A172 (cell line): ENCODE data around the gene KIF6. TPM values are rescaled to one million over a fixed set of nuclear protein-coding genes. Genes with fewer than 3 reads are reported as not detected.
"Not testable (repeated sequence)": the region's sequence is repeated elsewhere in the genome, so short reads cannot be mapped to it uniquely, and the experiment has no call there.

ENCODE experiments used
- DNase-seq: peaks from one replicate; pipeline ENCODE4 v3.0.0-alpha.2; 2015; ENCODE audit warnings: low spot score
- total RNA-seq: library from RNA; depleted of rRNA; stranded (reverse); fragments of >200 nt; shearing (Covaris generic); gene quantifications from 2 replicates; pipeline ENCODE4 v1.2.3, GENCODE V29; 2014

Gene KIF6
- total RNA-seq, 1 experiment from 2014 or later, result 0.26 TPM

DNA sequence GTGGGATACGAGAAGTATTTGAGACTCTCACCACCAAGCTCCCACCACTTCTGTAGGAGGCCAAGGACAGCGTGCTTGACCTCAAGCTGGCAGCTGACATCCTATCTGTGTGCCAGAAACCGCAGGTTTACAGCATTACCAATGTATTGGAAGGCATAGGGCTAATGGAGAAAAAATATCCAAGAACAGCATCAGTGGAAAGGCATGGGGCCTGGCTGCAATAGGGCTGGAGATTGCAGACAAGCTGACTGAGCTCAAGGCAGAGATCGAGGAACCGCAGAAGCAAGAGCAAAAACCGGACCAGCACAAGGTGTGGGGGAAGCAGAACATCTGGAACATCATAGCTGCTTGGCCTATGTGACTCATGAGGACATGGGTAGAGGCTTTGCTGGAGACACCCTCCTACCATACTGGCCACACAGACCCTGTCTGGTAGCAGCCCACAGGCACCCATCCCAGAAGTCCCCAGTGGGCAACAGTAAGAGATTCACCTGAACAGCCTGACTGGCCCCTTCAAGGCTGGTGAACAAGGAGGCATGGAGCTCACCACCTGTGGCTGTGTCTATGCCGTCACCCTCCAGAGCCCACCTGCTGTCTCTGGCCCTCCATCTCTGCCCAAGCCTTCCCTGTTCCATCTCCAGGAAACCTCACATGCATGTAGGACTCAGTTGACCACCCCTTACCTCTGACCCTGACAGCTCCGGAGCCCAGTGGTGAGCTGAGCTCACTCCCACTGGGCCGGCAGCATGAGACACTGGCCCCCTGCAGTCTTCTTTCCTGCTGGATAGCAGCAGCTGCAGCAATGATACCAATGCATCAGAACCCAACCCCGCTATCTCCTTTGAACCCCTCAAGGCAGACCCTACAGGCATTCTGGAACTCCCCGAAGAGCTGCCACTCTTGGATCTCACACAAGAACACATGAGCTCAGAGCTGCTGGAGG, 171.1 kb downstream of the KIF6 start:
- DNase-seq, result no peak

DNA sequence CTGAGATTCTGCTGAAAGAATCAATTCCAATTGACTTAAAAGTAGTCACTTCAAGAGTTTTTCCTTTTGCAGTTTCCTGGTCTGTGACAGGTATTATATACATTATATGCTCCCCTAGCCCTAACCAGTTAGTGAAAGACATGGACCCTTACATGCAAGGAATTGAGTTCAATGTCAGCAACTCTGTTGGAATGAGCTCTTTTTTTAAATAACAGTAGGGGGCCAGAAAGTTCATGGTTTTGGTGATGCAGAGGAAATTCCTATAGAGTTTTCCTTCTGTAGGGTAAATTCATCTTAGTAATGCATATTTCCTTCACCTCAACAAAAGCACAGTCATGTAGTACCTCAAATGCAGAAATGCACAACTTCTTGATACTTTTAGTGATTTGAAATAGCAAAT, 172.2 kb downstream of the KIF6 start:
- no peak for DNase-seq

DNA sequence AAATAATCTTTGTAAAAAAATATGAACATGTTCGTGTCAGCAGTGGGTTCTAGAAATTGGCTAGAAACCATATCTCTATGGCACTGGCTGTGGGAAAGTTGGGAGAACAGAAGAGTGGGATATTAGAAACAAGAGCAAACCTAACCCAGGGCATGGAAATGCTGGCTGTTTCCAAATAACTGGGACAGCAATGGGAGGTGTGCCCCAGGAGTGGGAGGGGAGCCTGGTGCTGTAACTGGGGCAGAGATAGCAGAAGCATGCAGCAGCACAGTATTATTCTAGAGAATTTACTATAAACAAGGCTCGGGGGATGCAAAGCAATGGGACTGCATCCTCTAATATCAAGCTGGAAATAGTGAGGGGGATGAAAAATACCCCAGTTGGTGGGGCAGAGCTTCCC, 175.0 kb downstream of the KIF6 start:
- no peak for DNase-seq

DNA sequence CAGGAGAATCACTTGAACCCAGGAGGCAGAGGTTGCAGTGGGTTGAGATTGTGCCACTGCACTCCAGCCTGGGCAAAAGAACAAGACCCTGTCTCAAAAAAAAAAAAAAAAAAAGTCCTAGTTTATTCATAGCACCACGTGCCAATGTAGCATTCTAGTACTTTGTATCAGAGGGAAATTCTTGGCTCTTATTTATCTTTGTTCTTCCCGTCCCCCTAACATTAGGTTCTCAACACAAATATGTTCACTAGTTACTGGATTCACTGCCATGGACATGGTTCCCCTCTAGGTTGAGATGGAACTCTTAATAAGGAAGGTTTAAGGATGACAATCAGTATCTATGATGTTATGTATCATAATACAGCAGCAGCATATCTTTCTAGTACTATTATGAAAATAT, 178.5 kb downstream of the KIF6 start:
- no peak for DNase-seq

DNA sequence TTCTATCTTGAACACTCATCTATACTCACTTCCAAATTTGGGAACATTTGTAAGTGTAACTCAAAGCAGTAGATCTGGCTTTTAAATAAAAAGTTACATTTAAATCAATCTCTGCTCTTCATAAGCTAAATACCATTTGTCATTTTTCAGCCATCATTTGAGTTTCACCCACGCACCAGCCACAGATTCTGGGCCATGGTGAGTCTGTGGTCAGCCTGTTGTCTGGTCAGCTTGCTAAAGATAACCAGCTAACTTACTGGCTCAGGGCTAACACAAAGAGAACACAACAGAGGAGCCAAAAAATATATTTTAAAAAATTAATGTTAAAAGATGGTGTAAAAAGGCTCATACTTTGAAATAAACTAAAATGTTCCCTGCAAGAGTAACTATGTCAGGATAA, 181.3 kb downstream of the KIF6 start:
- no peak for DNase-seq

DNA sequence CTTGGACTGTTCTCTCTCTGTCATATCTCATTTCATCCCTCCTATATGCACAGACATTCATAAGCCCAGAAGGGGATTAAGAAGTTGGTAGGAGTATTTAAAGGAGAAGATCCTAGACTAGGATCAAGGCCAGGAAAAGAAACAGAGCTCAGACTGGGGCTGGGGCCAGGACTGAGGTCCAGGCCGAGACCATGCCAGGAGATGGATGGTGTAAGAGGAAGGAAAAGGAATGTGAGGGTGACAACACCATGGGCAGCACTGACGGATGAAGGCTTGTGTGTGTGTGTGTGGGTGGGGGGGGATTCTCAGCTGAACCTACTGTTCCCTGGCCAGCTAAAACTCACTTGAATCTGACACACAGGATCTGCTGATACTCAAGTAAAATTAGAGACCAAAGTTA, 182.1 kb downstream of the KIF6 start:
- no peak for DNase-seq

DNA sequence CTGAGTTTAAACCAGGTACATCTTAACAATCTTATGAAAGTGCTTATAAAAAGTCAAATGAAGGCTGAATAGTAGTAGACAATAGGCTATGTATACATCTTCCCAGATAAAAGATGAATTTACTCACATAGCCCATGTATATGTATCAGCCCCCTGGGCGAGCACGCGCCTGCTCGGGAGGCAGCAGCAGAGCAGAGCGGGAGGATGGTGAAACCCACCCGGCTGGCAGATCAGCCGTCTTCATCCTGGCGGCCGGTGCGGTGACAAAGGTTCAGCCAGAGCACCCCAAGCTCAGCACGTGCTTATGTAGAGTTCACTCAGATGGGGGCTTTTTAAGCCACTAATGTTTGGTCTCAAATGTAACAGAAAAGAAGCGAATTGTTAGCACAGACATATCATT, 184.8 kb downstream of the KIF6 start:
- no peak for DNase-seq

DNA sequence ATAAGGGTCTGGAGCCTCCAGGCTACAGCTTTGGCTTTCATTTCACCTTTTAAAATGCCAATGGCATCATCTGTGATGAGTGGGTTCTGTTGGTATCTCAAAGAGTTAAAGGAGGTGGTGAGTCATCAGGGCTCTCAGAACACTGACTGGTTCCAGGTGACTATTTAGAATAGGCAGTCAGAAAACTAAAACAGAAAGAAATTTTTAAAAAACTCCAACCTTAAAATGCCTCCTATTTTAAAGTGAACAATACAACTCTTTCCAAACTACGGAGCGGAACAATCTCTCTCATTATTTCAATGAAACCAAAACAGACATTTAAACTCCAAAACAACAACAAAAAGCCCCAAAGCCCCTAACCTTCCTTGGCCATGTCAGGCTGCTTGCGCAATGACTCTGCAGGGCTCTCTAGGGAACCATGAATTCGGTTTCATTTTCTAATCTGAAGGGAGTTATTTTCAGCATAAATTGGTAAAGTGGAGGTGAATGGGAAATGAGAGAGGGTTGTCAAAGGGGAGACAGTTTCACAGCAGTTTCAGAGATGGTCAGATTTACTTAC, 194.9 kb downstream of the KIF6 start:
- DNase-seq, result peak; percentile 10

DNA sequence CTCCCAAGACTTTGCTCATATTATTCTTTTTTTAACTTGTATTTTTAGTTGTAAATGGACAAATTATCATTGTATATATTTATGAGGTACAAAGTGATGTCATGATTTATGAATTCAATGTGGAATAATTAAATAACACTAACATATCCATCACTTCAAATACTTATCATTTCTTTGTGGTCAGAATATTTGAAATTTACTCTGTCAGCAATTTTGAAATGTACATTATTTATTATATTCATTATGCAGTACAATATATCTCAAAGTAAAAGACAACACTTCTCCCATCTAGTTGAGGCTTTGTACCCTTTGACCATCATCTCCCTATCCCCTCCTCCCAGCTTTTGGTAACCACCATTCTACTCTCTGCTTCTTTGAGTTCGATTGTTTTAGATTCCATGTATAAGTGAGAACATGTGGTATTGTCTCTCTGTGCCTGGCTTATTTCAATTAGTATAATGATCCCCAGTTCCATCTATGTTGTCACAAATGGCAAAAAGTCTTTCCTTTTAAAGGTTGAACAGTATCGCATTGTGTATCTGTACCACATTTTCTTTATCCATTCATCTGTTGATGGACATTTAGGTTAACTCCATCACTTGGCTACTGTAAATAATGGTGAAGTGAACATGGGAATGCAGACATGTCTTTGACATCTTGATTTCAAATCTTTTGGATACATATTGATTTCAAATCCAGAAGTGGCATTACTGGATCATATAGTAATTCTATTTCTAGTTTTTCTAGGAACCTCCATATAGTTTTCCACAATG, 197.2 kb downstream of the KIF6 start:
- DNase-seq, result no peak

DNA sequence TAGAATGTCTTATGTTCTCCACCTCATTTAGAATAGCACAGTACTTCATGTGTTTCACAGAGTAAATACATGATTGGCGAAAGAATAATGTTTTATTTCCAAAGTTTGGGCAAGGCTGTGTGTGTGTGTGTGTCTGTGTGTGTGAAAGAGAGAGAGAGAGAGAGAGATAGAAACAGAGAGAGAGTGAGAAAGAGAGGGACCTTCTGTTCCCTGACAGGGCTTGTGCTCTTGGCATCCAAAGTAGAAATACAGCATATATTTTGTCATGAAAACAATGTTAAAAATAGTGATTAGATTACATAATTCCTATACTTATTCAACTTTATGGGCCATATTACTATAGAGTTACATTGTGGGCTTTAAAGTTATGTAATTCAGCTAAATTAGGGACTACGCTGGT, 201.2 kb downstream of the KIF6 start:
- no peak for DNase-seq

DNA sequence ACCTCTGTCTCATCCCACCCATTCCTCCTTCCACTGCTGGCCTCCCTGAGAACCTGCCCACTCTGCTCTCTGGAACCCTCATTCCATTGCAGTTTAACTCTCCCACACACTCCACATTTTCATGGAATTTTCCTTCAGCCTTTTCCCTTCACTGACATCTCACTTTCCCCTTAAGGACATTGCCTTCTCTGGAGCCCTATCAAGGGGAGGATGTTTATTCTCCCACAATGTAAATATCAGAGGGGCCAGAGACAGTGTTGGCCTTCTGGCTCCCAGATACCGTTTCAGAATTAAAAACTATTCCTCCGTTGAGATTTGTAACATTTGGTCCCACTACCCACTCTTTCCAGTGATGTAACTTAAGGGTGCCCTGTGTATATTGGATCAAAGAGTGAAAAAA, 203.2 kb downstream of the KIF6 start:
- DNase-seq, result no peak

DNA sequence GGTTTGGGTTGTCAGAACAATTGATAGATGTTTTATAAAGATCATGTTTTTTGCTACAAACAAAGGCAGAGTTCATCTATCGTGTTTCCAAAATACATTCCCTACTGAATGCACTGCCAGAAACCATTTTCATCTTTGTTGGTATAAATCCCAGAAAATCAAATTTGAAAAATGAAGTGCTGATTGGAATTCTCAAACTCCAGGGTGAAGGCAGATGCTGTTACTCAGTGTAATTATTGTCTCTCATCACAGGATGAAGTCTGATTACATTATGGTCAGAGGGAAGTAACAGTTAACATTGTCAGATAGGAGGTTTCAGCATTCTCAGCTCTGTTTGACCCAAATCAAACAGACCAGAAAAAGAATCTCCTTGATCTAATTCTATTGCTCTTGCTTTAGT, 204.3 kb downstream of the KIF6 start:
- no peak for DNase-seq

DNA sequence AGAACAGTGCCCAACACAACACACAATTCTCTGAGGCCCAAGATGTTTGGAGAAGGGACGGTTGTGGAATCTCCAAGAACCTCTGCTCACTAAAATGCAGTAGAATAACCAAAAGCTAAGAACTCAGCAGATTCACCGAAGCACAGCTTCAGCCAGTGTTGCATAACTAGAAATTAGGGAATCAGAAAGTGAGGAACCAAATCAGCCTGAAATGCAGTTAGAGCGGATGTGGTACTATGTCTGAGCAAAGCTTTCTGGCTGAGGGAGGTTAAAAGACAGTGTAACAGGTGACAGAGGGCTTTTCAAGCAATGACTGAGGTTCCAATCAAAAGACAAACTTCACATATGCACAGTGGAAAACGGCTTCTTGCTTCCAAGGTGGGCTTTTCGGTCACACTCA, 204.8 kb downstream of the KIF6 start:
- DNase-seq, result no peak

DNA sequence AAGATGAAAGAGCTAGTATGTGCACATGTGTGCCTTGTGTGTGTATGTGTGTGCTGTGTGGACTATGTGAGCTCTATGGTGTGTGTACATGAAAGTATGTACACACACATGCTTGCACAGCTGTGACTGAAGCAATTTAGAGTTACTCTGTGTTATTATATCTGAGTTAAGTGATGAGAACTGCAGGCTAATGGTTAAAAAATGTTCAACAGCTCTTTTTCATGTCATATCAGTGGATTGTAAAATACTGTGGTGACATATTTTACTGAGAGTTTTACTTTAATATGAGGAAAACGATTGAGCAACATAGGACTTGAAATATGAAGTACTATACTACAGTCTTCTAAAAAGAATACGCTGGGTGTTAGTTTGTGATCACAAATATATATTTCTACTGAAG, 207.0 kb downstream of the KIF6 start:
- DNase-seq, result no peak

DNA sequence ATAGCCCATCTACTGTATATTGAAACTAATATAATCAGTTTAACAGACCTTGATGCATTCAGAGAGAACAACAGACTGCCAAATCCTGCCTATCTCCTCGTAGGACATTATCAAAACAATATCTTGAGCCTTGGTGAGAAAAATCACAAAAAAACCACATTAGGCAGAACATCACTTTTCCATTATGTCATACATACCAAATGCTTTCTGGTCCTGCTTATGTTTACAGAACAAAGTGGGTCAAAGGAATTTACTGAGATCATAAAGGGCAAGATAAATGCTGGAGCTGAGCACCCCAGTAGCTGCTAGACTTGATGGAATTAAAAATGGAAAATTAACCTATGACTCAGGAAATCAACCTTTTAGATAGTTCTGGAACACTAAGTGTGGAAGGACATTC, 207.5 kb downstream of the KIF6 start:
- DNase-seq, result no peak

DNA sequence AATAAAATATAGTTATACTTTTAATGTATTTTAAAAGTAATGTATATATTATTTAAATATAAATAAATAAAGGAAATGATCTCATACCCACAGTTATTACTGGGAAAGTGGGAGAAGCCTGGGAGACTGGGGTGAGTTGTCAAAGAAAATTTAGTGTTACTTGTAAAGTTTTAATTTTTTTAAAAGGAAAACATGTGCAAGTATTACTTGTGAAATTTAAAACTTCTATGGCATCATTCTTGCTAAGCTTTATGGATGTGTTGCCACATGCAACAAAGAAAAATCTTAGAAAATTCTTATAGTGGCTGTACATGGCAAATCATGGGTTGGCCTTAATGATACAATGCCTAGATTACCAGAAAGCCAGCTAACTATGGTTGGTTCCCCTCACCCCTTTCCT, 208.7 kb downstream of the KIF6 start:
- DNase-seq, result no peak

DNA sequence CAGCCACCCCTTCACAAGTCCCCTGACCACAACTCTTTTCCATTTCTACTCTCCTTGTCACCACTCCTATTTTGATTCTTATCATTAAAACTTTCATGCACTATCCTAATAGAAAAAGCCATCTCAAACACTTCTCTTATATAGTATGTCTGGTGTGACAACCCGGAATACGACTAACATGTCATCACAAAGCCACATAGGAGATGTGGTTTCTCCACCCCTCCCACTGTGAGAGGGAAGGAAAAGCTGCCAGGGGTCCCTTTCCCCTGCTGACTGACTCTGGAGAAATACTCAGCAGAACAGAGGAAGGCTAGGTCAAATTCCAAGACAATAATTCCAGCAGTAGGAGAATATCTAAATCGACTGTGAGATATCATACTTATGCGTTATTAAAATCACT, 209.7 kb downstream of the KIF6 start:
- no peak for DNase-seq

DNA sequence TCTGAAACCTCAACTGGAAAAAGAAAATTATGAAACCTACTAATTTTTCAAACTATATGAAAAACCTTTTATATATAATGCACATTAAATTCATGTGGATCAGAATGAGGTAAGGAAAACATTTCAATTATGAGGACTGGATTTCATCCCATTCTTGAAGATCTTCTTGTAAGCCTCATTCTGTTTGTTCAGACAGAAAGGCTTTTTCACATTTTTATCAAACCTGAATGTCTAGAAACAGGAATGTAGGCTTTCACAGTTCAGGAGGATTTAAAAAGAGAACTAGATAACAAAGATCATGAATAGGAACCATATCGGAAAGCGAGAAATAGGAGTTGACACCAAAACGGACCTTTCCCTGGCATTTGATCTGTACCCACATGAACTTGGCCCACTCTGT, 210.2 kb downstream of the KIF6 start:
- no peak for DNase-seq

DNA sequence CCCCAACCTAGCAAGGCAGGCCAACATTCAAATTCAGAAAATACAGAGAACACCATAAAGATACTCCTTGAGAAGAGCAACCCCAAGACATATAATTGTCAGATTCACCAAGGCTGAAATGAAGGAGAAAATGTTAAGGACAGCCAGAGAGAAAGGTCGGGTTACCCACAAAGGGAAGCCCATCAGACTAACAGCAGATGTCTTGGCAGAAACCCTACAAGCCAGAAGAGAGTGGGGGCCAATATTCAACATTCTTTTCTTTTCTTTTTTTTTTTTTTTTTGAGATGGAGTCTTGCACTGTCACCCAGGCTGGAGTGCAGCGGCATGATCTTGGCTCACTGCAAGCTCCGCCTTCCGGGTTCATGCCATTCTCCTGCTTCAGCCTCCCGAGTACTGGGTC, 215.4 kb downstream of the KIF6 start:
- DNase-seq, result not testable (repeated sequence)

DNA sequence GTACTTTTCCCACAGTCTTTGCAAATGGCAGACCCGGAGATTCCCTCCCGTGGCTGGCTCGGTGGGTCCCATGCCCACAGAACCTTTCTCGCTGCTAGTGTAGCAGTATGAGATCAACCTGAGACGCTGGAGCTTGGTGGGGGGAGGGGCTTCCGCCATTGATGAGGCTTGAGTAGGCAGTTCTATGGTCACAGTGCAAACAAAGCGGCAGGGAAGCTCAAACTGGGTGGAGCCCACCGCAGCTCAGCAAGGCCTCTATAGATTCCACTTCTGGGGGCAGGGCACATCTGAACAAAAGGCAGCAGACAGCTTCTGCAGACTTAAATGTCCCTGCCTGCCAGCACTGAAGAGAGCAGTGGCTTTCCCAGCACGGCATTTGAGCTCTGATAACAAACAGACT, 216.7 kb downstream of the KIF6 start:
- no peak for DNase-seq

DNA sequence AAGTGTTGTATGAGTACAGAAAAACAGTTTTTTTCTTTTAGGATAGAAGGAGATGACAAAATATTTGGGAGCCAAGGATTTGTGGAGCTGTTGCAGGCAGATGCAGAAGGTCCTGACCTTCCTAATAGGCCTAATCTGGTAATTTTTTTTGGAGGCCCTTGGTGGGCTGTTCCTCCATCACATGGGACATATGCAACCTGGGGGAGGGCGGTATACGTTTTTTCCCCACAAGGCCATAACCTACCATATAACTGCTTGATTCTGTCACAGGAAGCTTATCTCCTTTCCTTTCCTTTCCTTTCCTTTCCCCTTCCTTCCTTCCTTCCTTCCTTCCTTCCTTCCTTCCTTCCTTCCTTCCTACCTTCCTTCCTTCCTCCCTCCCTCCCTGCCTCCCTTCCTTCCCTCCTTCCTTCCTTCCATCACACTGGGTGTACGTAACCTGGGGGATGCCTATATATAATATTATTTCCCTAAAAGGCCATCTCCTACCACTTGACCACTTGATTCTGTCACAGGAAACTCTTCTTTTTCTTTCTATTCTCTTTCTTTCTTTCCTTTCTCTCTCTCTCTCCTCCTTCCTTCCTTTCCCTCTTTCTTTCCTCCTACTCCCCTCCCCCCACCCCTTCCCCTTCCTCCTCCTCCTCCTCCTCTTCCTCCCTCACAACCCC, 217.7 kb downstream of the KIF6 start:
- no peak for DNase-seq

DNA sequence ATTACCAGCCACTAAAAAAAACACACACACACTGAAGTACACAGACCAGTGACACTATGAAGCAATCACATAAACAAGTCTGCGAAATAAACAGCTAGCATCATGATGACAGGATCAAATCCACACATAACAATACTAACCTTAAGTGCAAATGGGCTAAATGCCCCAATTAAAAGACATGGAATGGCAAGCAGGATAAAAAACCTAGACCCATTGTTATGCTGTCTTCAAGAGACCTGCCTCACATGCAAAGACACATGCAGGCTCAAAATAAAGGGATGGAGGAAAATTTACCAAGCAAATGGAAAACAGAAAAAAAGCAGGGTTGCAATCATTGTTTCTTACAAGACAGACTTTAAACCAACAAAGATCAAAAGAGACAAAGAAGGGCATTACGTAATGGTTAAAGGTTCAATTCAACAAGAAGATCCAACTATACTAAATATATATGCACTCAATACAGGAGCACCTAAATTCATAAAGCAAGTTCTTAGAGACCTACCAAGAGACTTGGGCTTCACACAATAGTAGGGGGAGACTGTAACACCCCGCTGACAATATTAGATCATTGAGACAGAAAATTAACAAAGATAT, 222.7 kb downstream of the KIF6 start:
- not testable (repeated sequence) for DNase-seq
